HG03571 (cell line): ENCODE measurements around the gene CLCNKA.

Source experiments
- ATAC-seq: cut with Tn5 transposase; IDR thresholded peaks from one replicate; pipeline ENCODE4 v1.9.1; 2021; ENCODE audit not compliant: unreplicated experiment

Gene CLCNKA

DNA sequence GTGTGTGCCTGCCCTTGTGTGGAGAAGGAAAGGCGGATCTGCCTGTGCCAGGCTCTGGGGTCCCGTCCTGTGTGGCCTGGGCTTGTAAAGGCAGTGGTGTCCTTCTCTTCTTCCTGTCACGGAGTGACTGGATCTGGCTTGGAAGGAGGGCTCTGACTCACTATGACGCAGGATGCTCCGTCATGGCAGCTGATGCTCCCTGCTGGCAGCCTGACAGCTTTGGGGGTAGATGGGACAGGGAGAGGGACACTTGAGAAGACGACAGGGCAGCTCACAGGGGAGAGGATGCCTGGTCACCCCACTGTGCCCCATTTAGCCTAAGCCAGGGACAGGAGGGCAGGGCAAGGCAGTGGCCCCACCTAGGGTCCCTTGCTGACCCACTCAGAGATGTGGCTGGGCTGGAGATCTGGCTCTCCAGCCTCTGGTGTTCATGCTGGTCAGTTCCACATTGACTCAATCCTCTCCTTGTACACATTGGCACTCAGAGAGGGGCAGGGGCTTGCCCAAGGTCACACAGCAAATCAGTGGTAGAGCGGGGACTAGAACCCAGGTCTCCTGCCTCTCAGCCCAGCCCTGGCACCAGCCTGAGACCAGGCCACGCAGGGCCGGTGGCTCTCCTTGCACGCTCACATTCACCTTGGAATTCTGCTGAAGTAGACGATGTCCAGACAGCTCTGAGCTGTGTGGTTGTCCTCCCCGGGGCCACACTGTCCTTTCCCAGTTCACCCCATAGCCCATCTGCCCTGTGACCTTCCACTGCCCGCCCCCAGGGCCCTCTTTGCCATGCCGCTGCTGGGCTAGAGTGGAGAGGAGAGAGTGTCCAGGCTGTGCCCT, 54.4 kb downstream of the CLCNKA start:
- ATAC-seq, result no peak

DNA sequence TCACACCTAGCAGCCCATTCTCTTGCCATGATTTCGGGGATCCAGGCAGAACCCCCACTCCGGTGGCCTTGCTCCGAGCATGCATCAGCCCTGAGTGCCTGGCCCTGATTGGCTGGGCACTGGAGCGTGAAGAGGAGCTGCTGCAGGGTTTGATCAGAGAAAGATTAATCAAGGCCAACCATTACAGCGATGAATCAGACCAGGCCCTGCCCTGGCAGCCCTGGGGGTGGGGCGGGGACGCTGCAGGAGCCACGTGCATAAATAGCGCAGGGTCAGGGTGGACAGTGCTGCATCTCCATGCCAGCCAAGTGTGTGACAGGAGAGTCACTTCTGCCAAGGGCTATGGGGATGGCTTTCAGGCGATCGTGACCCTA, 55.0 kb downstream of the CLCNKA start:
- ATAC-seq, result no peak

DNA sequence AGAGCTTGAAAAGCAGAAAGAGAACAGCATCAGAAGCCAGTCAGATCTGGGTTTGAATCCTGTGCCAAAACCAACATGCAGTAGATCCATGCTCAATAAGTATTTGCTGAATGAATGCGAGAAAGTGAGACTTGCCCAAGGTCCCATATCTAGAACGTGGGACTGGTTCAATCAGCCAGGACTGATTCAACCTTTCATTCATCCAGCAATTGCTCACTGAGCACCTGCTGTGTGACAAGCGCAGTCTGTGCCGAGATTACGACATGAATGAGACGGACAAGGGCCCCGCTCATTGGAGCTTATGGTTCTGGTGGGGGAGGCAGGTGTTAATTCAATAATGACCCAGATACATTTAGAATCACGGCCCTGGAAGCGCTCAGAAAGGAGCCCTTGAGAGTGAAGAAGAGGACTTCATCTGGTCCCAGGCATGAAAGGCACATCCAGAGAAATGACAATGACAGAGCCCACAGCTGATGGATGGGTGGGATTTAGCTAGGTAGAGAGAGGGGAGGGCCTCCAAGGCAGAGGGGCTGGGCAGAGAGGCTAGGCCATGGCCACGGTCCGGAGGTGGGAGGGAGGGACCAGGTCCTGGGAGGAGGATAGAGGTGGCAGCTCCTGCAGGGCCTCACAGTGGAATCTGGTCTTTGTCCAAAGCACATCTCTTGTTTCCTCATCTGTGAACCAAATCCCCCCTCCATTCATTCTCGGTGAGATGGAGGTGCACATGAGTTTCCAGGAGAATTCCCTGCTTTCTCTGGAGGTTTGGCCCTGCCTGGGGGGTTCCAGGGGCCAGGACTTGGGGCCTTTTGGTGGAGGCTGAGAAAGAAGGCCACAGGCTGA, 55.8 kb downstream of the CLCNKA start:
- ATAC-seq, result no peak

DNA sequence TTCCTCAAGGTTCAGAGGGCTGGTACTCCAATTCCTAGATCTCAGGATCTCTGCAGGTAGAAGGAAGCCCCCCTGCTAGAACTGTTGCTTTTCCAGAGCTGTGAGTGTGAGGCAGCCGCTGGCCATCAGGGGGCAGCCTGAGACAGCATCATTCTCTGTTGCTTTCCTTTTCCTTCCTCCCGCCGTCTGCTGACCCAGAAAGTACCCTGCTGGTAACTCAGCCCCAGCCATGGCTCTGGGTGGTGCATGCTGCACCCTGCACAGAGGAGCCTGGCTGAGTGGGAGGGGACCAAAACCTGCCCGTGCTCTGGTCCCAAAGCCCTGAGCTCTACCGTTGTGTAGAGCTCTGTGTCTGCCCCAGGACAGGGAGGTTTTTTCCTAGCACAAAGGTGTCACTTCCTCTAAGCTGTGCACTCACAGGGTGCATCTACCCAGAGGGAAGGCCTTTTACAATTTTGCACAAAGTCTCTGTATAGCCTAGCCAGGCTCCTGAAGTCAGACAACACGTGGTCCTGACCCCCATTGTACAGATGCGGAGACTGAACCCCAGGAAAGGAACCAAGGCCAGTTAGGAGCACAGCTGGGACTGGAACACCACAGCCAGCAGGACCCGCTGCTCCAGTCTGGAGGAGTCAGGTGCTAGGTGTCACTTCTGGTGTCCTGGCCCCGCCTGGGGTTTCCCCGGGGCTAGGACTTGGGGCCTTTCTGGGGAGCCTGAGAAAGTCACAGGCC, 57.3 kb downstream of the CLCNKA start:
- ATAC-seq, result no peak

DNA sequence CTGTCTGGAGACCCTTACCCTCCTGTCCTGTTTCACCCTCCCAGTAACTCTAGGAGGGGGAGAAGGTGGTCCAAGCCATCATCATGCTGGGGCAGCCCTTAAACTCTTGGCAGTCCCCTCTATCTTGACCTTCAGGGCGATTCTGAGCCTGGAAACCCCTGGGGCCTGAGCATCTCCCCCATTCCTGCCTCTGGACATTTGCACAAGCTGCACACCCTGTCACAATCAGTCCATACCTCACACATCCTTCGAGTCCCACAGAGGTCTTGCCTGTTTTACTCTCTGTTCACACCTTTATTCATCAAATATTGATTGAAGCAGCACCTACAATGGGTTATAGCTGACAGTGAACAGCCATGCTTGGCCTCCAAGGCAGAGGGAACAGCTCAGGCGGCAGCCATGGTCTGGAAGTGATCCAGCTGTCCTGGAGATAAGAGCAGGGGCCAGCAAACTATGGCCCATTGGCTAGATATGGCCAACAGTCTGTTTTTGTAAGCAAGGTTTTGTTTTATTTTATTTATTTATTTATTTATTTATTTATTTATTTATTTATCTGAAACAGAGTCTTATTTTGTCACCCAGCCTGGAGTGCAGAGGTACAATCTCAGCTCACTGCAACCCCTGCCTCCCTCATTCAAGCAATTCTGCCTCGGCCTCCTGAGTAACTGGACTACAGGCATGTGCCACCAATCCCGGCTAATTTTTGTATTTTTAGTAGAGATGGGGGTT, 58.8 kb downstream of the CLCNKA start:
- no peak for ATAC-seq

DNA sequence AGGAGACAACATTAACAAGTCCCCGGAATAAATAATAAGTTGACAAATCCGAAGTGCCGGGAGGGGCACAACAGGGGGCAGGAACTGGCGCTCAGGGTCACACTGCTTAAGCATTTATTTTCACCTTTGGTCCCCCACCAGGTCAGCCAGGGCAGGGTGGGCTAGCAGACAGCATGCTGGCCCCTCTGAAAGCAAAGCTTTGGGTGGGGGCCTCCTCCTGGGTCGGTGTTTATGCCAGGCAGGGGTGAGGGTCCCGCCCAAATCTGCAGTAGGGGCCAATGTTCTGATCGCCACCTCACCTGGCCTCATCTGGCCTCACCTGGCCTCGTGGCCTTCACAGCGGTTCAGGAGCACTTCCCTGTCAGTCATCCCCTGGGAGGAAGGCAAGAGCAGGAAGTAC, 59.8 kb downstream of the CLCNKA start:
- no peak for ATAC-seq

DNA sequence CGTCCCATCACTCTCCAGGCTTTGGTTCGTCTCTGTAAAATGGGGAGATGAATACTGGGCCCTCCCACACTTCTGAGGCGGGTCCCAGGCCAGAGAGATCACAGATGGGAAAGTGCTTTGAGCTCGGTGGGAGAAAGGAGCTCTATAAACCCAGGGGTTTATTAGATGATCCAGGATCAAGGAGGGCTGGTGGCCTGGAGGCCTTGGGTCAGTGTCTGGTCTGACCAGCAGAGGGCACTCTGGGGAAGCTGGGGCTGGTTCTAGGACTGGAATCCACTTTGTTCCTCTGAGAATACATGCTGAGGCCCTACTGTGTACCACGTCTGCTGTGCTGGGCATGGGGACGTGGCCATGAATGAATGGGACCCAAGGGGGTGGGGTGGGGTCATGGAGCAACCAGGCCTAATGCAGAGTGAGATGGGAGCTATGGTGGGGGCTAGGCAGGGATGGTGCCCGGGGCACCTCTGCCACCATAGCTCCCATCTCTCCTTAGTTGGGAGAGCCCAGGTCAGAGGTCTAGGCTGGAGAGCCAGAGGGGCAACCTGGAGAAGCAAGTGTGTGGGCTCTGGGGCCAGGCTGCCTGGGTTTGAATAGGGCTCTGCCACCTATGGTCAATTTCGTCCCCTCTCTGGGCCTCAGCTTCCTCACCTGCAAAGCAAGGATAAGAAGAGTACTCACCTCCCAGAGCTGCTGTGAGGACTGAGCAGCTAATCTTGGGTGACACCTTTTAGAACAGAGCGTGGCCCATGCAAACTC, 60.6 kb downstream of the CLCNKA start:
- no peak for ATAC-seq

DNA sequence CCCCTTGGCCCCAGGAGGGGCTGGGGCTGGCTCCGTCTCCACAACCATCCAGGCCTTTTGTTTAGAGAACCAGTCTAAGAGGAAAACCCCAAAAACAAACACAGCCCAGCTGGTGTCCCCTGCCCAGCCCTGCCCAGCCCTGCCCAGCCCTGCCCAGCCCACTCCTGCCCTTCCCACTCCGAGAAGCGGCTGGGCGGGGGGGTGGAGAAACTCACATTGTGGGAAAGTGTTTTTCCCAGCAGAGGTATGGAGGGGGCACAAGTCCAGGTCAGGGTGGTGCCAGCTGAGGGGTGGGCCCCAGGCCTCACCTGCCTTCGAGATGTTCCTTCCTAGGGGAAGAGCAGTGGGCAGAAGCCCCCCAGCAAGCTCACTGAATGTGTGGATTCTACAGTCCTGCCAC, 61.6 kb downstream of the CLCNKA start:
- ATAC-seq, result no peak
